ENCODE data around the gene OSBPL3.

- TF ChIP-seq CTCF (IDR thresholded peaks at IDR 0.05; ENCODE audit: insufficient read depth, low read length, poor library complexity, severe bottlenecking) (no peak), EZH2phosphoT487 (conservative IDR thresholded peaks at IDR 0.05; ENCODE audit: low read length) (no peak)
These were observed 26.3 kb upstream of the OSBPL3 start for GRCh38 chr7:25006276-25006675.
